Omental fat pad (tissue), 4 donors: Measurements from ENCODE around the gene LILRA1. TPM values are rescaled to one million over a fixed set of nuclear protein-coding genes. Genes with fewer than 3 reads are reported as not detected.

Source experiments
- ATAC-seq: fragments of 150-250 bp; one replicate; pipeline ENCODE4 v1.9.1; 2016; ENCODE audit warnings: mild to moderate bottlenecking, moderate library complexity; ENCODE audit not compliant: low FRiP score
- DNase-seq: peaks from one replicate; pipeline ENCODE4 v3.0.0-alpha.2; 2019; ENCODE audit warnings: low spot score
- CTCF ChIP-seq, 3 donors: fragments of 450-650 bp; IDR thresholded peaks; one replicate each; pipeline ENCODE4 v1.5.1; 2016 to 2017; ENCODE audit warnings: antibody characterized with exemption in 3 of 3, mild to moderate bottlenecking in 3 of 3, moderate library complexity in 2 of 3
- total RNA-seq, 4 donors: library from RNA; depleted of rRNA; stranded (reverse); fragments of >200 nt; gene quantifications; one replicate each; pipeline ENCODE4 v1.1.0, GENCODE V29; 2016

The LILRA1 gene
- total RNA-seq, 4 donors from 2014 or later, result 0.65 to 7.1 (median 2.5) TPM

- no peak for DNase-seq
- no peak for ATAC-seq
- no peak for TF ChIP-seq CTCF (IDR thresholded peaks at IDR 0.05)
Observed at GRCh38 chr19:54606891-54607784, 13.7 kb downstream of the LILRA1 start.

- DNase-seq (no peak), ATAC-seq (no peak)
- TF ChIP-seq CTCF (IDR thresholded peaks at IDR 0.05), result no peak
Observed at GRCh38 chr19:54607785-54608150, 14.3 kb downstream of the LILRA1 start.

DNA sequence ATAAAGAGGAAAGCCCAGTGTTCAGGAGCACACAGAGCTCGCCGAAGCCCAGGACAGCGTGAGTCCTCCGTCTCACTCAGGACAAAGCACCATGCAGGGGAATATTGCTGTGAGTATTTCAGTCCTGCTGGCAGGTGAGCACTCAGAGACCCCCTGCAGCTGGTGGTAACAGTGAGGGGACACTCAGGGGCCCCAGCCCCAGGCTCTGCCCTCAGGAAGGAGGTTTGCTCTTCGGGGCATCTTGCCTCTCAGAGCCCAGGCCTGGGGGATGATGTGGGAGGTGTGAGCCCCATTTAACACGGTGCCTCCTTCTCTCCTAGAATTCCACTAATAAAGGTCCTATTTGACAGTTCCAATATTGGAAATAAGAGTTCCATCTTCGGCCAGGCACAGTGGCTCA is 14.8 kb downstream of the LILRA1 start:
- ATAC-seq, result no peak
- DNase-seq, result no peak
- TF ChIP-seq CTCF (IDR thresholded peaks at IDR 0.05), result no peak

- no peak for TF ChIP-seq CTCF (IDR thresholded peaks at IDR 0.05)
- DNase-seq, result no peak
- ATAC-seq, result no peak
Observed at GRCh38 chr19:54608792-54609191, 15.4 kb downstream of the LILRA1 start.

- ATAC-seq, result no peak
- DNase-seq, result no peak
- no peak for TF ChIP-seq CTCF (IDR thresholded peaks at IDR 0.05)
Observed at GRCh38 chr19:54609356-54609791, 15.9 kb downstream of the LILRA1 start.

GRCh38 chr19:54612428-54612827 is 19.0 kb downstream of the LILRA1 start:
- no peak for ATAC-seq
- no peak for DNase-seq
- TF ChIP-seq CTCF (IDR thresholded peaks at IDR 0.05), result no peak

DNA sequence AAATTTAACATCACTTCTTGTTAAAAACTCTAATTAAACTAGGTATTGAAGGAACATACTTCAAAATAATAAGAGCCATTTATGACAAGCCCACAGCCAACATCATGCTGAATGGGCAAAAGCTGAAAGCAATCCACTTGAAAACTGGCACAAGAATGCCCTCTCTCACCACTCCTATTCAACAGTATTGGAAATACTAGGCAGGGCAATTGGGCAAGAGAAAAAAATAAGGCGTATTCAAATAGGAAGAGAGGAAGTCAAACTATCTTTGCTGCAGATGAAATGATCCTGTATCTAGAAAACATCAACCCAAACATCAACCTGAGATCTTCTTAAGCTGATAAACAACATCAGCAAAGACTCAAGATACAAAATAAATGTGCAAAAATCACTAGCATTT is 21.3 kb downstream of the LILRA1 start:
- no peak for DNase-seq
- ATAC-seq, result no peak
- TF ChIP-seq CTCF (IDR thresholded peaks at IDR 0.05), result no peak
